ENCODE data around the gene TRAPPC3L.

TRAPPC3L gene

GRCh38 chr6:116561377-116562018 lies 16.0 kb upstream of the TRAPPC3L start:
- Histone ChIP-seq H3K79me2 (ENCODE audit: insufficient read depth, low read length) (no peaks in the 10 kb centered on the region), H4K20me1 (ENCODE audit: insufficient read depth, low read length) (no peaks in the 10 kb centered on the region), H3K4me1 (ENCODE audit: insufficient read depth, low read length) (no peaks in the 10 kb centered on the region), H2AFZ (ENCODE audit: low read depth, low read length) (peak overlapping the region; percentile 46), H3K36me3 (ENCODE audit: insufficient read depth, low read length) (no peaks in the 10 kb centered on the region), H3K9me3 (ENCODE audit: insufficient read depth, low read length, severe bottlenecking) (no peaks in the 10 kb centered on the region), H3K27me3 (ENCODE audit: insufficient read depth, low read length, poor library complexity) (no peaks in the 10 kb centered on the region), H3K4me2 (ENCODE audit: insufficient read depth, low read length) (peak overlapping the region; percentile 26; the same call in 1 of the 2 replicates), H3K4me3 (ENCODE audit: low read depth in 1 of 2, low read length in 2 of 2) (no peak overlapping the region), H3K9ac (ENCODE audit: low read depth, low read length) (no peak overlapping the region), H3K27ac (ENCODE audit: low read length) (no peak overlapping the region)
- TF ChIP-seq EZH2 (IDR thresholded peaks at IDR 0.05; ENCODE audit: borderline replicate concordance, low read depth, low read length, severe bottlenecking) (no peak), CTCF (IDR thresholded peaks at IDR 0.05; ENCODE audit: borderline replicate concordance, extremely low read depth, low read length, poor library complexity, severe bottlenecking) (peak; percentile 95)
- peak; percentile 92 for ATAC-seq (ENCODE audit: insufficient read depth, low read depth)
- DNase-seq: peak; percentile 75

- H2AFZ ChIP-seq (ENCODE audit: low read depth, low read length): no peak overlapping the region
- no peak overlapping the region for H3K4me3 ChIP-seq (ENCODE audit: low read depth in 1 of 2, low read length in 2 of 2)
- TF ChIP-seq CTCF (IDR thresholded peaks at IDR 0.05; ENCODE audit: borderline replicate concordance, extremely low read depth, low read length, poor library complexity, severe bottlenecking) (no peak), EZH2 (IDR thresholded peaks at IDR 0.05; ENCODE audit: borderline replicate concordance, low read depth, low read length, severe bottlenecking) (no peak)
Observed at GRCh38 chr6:116560130-116560529, 14.6 kb upstream of the TRAPPC3L start.

GRCh38 chr6:116557893-116558292 lies 12.4 kb upstream of the TRAPPC3L start:
- Histone ChIP-seq H3K4me1 (ENCODE audit: insufficient read depth, low read length) (no peaks in the 10 kb centered on the region), H2AFZ (ENCODE audit: low read depth, low read length) (no peak overlapping the region)
- no peak for DNase-seq

More at GRCh38 chr6:116560130-116560529, 14.6 kb upstream of the TRAPPC3L start:
- DNase-seq (no peak), ATAC-seq (ENCODE audit: insufficient read depth, low read depth) (no peak)
- Histone ChIP-seq H3K4me2 (ENCODE audit: insufficient read depth, low read length) (no peak overlapping the region), H3K9me3 (ENCODE audit: insufficient read depth, low read length, severe bottlenecking) (no peaks in the 10 kb centered on the region), H3K79me2 (ENCODE audit: insufficient read depth, low read length) (no peaks in the 10 kb centered on the region), H4K20me1 (ENCODE audit: insufficient read depth, low read length) (no peaks in the 10 kb centered on the region), H3K36me3 (ENCODE audit: insufficient read depth, low read length) (no peaks in the 10 kb centered on the region), H3K4me1 (ENCODE audit: insufficient read depth, low read length) (no peaks in the 10 kb centered on the region), H3K27me3 (ENCODE audit: insufficient read depth, low read length, poor library complexity) (no peaks in the 10 kb centered on the region), H3K9ac (ENCODE audit: low read depth, low read length) (no peak overlapping the region), H3K27ac (ENCODE audit: low read length) (no peak overlapping the region)

More at GRCh38 chr6:116557893-116558292, 12.4 kb upstream of the TRAPPC3L start:
- no peak overlapping the region for H3K4me2 ChIP-seq (ENCODE audit: insufficient read depth, low read length)
- H3K36me3 ChIP-seq (ENCODE audit: insufficient read depth, low read length): no peaks in the 10 kb centered on the region
- H3K27ac ChIP-seq (ENCODE audit: low read length): no peak overlapping the region
- no peak for ATAC-seq (ENCODE audit: insufficient read depth, low read depth)
- H3K4me3 ChIP-seq (ENCODE audit: low read depth in 1 of 2, low read length in 2 of 2): no peak overlapping the region
- no peak overlapping the region for H3K9ac ChIP-seq (ENCODE audit: low read depth, low read length)
- H4K20me1 ChIP-seq (ENCODE audit: insufficient read depth, low read length): no peaks in the 10 kb centered on the region
- no peaks in the 10 kb centered on the region for H3K9me3 ChIP-seq (ENCODE audit: insufficient read depth, low read length, severe bottlenecking)
- no peak for TF ChIP-seq CTCF (IDR thresholded peaks at IDR 0.05; ENCODE audit: borderline replicate concordance, extremely low read depth, low read length, poor library complexity, severe bottlenecking)
- no peak for TF ChIP-seq EZH2 (IDR thresholded peaks at IDR 0.05; ENCODE audit: borderline replicate concordance, low read depth, low read length, severe bottlenecking)
- H3K27me3 ChIP-seq (ENCODE audit: insufficient read depth, low read length, poor library complexity): peaks cover 7% of the 10 kb centered on the region
- H3K79me2 ChIP-seq (ENCODE audit: insufficient read depth, low read length): no peaks in the 10 kb centered on the region
